Hematopoietic multipotent progenitor cell treated with erythropoietin and hydrocortisone succinate and interleukin-3 and kit ligand, for 8 days (in vitro differentiated cells): ENCODE measurements around the gene KAZN.

Experiments
- DNase-seq: peaks from one replicate; pipeline ENCODE4 v3.0.0-alpha.2; 2015

KAZN gene

GRCh38 chr1:14803002-14803789, 204.7 kb downstream of the KAZN start:
- no peak for DNase-seq

GRCh38 chr1:14804626-14805025, 206.1 kb downstream of the KAZN start:
- DNase-seq, result peak; percentile 60

- DNase-seq, result no peak
Measured at GRCh38 chr1:14806772-14807171, 208.3 kb downstream of the KAZN start.

GRCh38 chr1:14808768-14809167, 210.3 kb downstream of the KAZN start:
- DNase-seq, result no peak

- no peak for DNase-seq
Measured at GRCh38 chr1:14809191-14809981, 210.9 kb downstream of the KAZN start.

GRCh38 chr1:14810595-14811361, 212.3 kb downstream of the KAZN start:
- DNase-seq, result no peak

- no peak for DNase-seq
Measured at GRCh38 chr1:14811573-14811972, 213.1 kb downstream of the KAZN start.

GRCh38 chr1:14812189-14812588, 213.7 kb downstream of the KAZN start:
- DNase-seq, result no peak

GRCh38 chr1:14815175-14815877, 216.8 kb downstream of the KAZN start:
- no peak for DNase-seq

GRCh38 chr1:14817223-14818170, 219.0 kb downstream of the KAZN start:
- DNase-seq, result peak; percentile 76

GRCh38 chr1:14820295-14821085, 222.0 kb downstream of the KAZN start:
- no peak for DNase-seq

- no peak for DNase-seq
Measured at GRCh38 chr1:14822493-14822892, 224.0 kb downstream of the KAZN start.

GRCh38 chr1:14822996-14823395, 224.5 kb downstream of the KAZN start:
- DNase-seq, result no peak

- no peak for DNase-seq
Measured at GRCh38 chr1:14824314-14824915, 225.9 kb downstream of the KAZN start.

- no peak for DNase-seq
Measured at GRCh38 chr1:14825396-14825795, 226.9 kb downstream of the KAZN start.

GRCh38 chr1:14826172-14826636, 227.7 kb downstream of the KAZN start:
- DNase-seq, result no peak

GRCh38 chr1:14826731-14827326, 228.3 kb downstream of the KAZN start:
- DNase-seq, result no peak

GRCh38 chr1:14827870-14828269, 229.4 kb downstream of the KAZN start:
- no peak for DNase-seq

GRCh38 chr1:14828665-14829064, 230.2 kb downstream of the KAZN start:
- DNase-seq, result no peak

- DNase-seq, result no peak
Measured at GRCh38 chr1:14835725-14836124, 237.2 kb downstream of the KAZN start.
